ENCODE measurements around the gene BCAT1.
"Not testable (repeated sequence)": the region's sequence is repeated elsewhere in the genome, so short reads cannot be mapped to it uniquely, and the experiment has no call there.

BCAT1 gene

GRCh38 chr12:24956351-24956750 is 7.5 kb upstream of the BCAT1 start:
- not testable (repeated sequence) for H3K9me3 ChIP-seq (ENCODE audit: control insufficient read depth, low read length); H3K4me1 ChIP-seq (ENCODE audit: control insufficient read depth, insufficient read depth, low read length, poor library complexity, severe bottlenecking); H3K27ac ChIP-seq (ENCODE audit: low read depth, low read length, severe bottlenecking); H3K36me3 ChIP-seq (ENCODE audit: control insufficient read depth, insufficient read depth, low read length); H3K4me3 ChIP-seq (ENCODE audit: extremely low read depth, insufficient read depth, low read length, poor library complexity, severe bottlenecking)
- 83 to 100% methylated on average over 2 to 3 of the region's 6 CpGs for whole genome bisulfite sequencing, 2 experiments (ENCODE audit: insufficient coverage in 2 of 2)

- Histone ChIP-seq H3K36me3 (ENCODE audit: control insufficient read depth, insufficient read depth, low read length) (no peaks in the 10 kb centered on the region), H3K4me3 (ENCODE audit: extremely low read depth, insufficient read depth, low read length, poor library complexity, severe bottlenecking) (no peak overlapping the region), H3K4me1 (ENCODE audit: control insufficient read depth, insufficient read depth, low read length, poor library complexity, severe bottlenecking) (peaks cover 6% of the 10 kb centered on the region), H3K9me3 (ENCODE audit: control insufficient read depth, low read length) (no peaks in the 10 kb centered on the region), H3K27ac (ENCODE audit: low read depth, low read length, severe bottlenecking) (no peak overlapping the region)
- WGBS, 2 experiments (ENCODE audit: insufficient coverage in 2 of 2) = 76 to 97% methylated on average over 5 to 7 of the region's 18 CpGs
Observed at GRCh38 chr12:24955853-24956252, 7.0 kb upstream of the BCAT1 start.

GRCh38 chr12:24955389-24955788 is 6.5 kb upstream of the BCAT1 start:
- Histone ChIP-seq H3K4me3 (ENCODE audit: extremely low read depth, insufficient read depth, low read length, poor library complexity, severe bottlenecking) (no peak overlapping the region), H3K27ac (ENCODE audit: low read depth, low read length, severe bottlenecking) (no peak overlapping the region), H3K4me1 (ENCODE audit: control insufficient read depth, insufficient read depth, low read length, poor library complexity, severe bottlenecking) (peaks cover 6% of the 10 kb centered on the region), H3K9me3 (ENCODE audit: control insufficient read depth, low read length) (no peaks in the 10 kb centered on the region), H3K36me3 (ENCODE audit: control insufficient read depth, insufficient read depth, low read length) (no peaks in the 10 kb centered on the region)
- 83 to 100% methylated on average over 2 to 3 of the region's 3 CpGs for WGBS, 2 experiments (ENCODE audit: insufficient coverage in 2 of 2)

- Histone ChIP-seq H3K36me3 (ENCODE audit: control insufficient read depth, insufficient read depth, low read length) (no peaks in the 10 kb centered on the region), H3K27ac (ENCODE audit: low read depth, low read length, severe bottlenecking) (no peak overlapping the region), H3K4me1 (ENCODE audit: control insufficient read depth, insufficient read depth, low read length, poor library complexity, severe bottlenecking) (peaks cover 8% of the 10 kb centered on the region), H3K4me3 (ENCODE audit: extremely low read depth, insufficient read depth, low read length, poor library complexity, severe bottlenecking) (no peak overlapping the region), H3K9me3 (ENCODE audit: control insufficient read depth, low read length) (no peaks in the 10 kb centered on the region)
- WGBS, 2 experiments (ENCODE audit: insufficient coverage in 2 of 2) = 77 to 89% methylated on average over 3 of the region's 3 CpGs
Observed at GRCh38 chr12:24954261-24954660, 5.4 kb upstream of the BCAT1 start.

GRCh38 chr12:24952389-24952788 is 3.5 kb upstream of the BCAT1 start:
- 33% methylated on average over 1 of the region's 1 CpG; no CpG with 5 or more reads in 1 of the 2 experiments for WGBS, 2 experiments (ENCODE audit: insufficient coverage in 2 of 2)
- H3K9me3 ChIP-seq (ENCODE audit: control insufficient read depth, low read length) = no peaks in the 10 kb centered on the region
- no peak overlapping the region for H3K4me3 ChIP-seq (ENCODE audit: extremely low read depth, insufficient read depth, low read length, poor library complexity, severe bottlenecking)
- H3K27ac ChIP-seq (ENCODE audit: low read depth, low read length, severe bottlenecking) = no peak overlapping the region
- H3K4me1 ChIP-seq (ENCODE audit: control insufficient read depth, insufficient read depth, low read length, poor library complexity, severe bottlenecking) = peaks cover 8% of the 10 kb centered on the region
- no peaks in the 10 kb centered on the region for H3K36me3 ChIP-seq (ENCODE audit: control insufficient read depth, insufficient read depth, low read length)

GRCh38 chr12:24950231-24950834 is 1.4 kb upstream of the BCAT1 start:
- peaks cover 16% of the 10 kb centered on the region for H3K4me1 ChIP-seq (ENCODE audit: control insufficient read depth, insufficient read depth, low read length, poor library complexity, severe bottlenecking)
- peak overlapping the region; percentile 54 for H3K27ac ChIP-seq (ENCODE audit: low read depth, low read length, severe bottlenecking)
- H3K9me3 ChIP-seq (ENCODE audit: control insufficient read depth, low read length) = no peaks in the 10 kb centered on the region
- no peak overlapping the region for H3K4me3 ChIP-seq (ENCODE audit: extremely low read depth, insufficient read depth, low read length, poor library complexity, severe bottlenecking)
- WGBS, 2 experiments (ENCODE audit: insufficient coverage in 2 of 2) = 73 to 83% methylated on average over 2 to 3 of the region's 3 CpGs
- peaks cover 7% of the 10 kb centered on the region for H3K36me3 ChIP-seq (ENCODE audit: control insufficient read depth, insufficient read depth, low read length)

- Histone ChIP-seq H3K4me3 (ENCODE audit: extremely low read depth, insufficient read depth, low read length, poor library complexity, severe bottlenecking) (peak overlapping the region; percentile 89), H3K4me1 (ENCODE audit: control insufficient read depth, insufficient read depth, low read length, poor library complexity, severe bottlenecking) (peaks cover 16% of the 10 kb centered on the region), H3K36me3 (ENCODE audit: control insufficient read depth, insufficient read depth, low read length) (peaks cover 23% of the 10 kb centered on the region), H3K9me3 (ENCODE audit: control insufficient read depth, low read length) (no peaks in the 10 kb centered on the region), H3K27ac (ENCODE audit: low read depth, low read length, severe bottlenecking) (peak overlapping the region; percentile 95)
- WGBS, 2 experiments (ENCODE audit: insufficient coverage in 2 of 2) = 0% methylated on average over 8 to 12 of the region's 14 CpGs
Observed at GRCh38 chr12:24948420-24948756, 513 bp downstream of the BCAT1 start.

- WGBS, 2 experiments (ENCODE audit: insufficient coverage in 2 of 2) = 0% methylated on average over 3 to 6 of the region's 12 CpGs
Observed at GRCh38 chr12:24947541-24948419, 1.1 kb downstream of the BCAT1 start.

GRCh38 chr12:24945845-24946244 is 3.1 kb downstream of the BCAT1 start:
- Histone ChIP-seq H3K36me3 (ENCODE audit: control insufficient read depth, insufficient read depth, low read length) (peaks cover 28% of the 10 kb centered on the region), H3K4me1 (ENCODE audit: control insufficient read depth, insufficient read depth, low read length, poor library complexity, severe bottlenecking) (peaks cover 14% of the 10 kb centered on the region), H3K27ac (ENCODE audit: low read depth, low read length, severe bottlenecking) (no peak overlapping the region), H3K9me3 (ENCODE audit: control insufficient read depth, low read length) (no peaks in the 10 kb centered on the region), H3K4me3 (ENCODE audit: extremely low read depth, insufficient read depth, low read length, poor library complexity, severe bottlenecking) (peak overlapping the region; percentile 89)

More at GRCh38 chr12:24947541-24948419, 1.1 kb downstream of the BCAT1 start:
- Histone ChIP-seq H3K4me1 (ENCODE audit: control insufficient read depth, insufficient read depth, low read length, poor library complexity, severe bottlenecking) (peaks cover 16% of the 10 kb centered on the region), H3K27ac (ENCODE audit: low read depth, low read length, severe bottlenecking) (peak overlapping the region; percentile 95), H3K9me3 (ENCODE audit: control insufficient read depth, low read length) (no peaks in the 10 kb centered on the region), H3K4me3 (ENCODE audit: extremely low read depth, insufficient read depth, low read length, poor library complexity, severe bottlenecking) (peak overlapping the region; percentile 89), H3K36me3 (ENCODE audit: control insufficient read depth, insufficient read depth, low read length) (peaks cover 28% of the 10 kb centered on the region)

- H3K9me3 ChIP-seq (ENCODE audit: control insufficient read depth, low read length) = no peaks in the 10 kb centered on the region
- peaks cover 28% of the 10 kb centered on the region for H3K36me3 ChIP-seq (ENCODE audit: control insufficient read depth, insufficient read depth, low read length)
- peaks cover 14% of the 10 kb centered on the region for H3K4me1 ChIP-seq (ENCODE audit: control insufficient read depth, insufficient read depth, low read length, poor library complexity, severe bottlenecking)
- H3K27ac ChIP-seq (ENCODE audit: low read depth, low read length, severe bottlenecking) = no peak overlapping the region
- 100% methylated on average over 1 of the region's 1 CpG; no CpG with 5 or more reads in 1 of the 2 experiments for WGBS, 2 experiments (ENCODE audit: insufficient coverage in 2 of 2)
- no peak overlapping the region for H3K4me3 ChIP-seq (ENCODE audit: extremely low read depth, insufficient read depth, low read length, poor library complexity, severe bottlenecking)
Observed at GRCh38 chr12:24945039-24945438, 3.9 kb downstream of the BCAT1 start.

- no peak overlapping the region for H3K4me3 ChIP-seq (ENCODE audit: extremely low read depth, insufficient read depth, low read length, poor library complexity, severe bottlenecking)
- peaks cover 31% of the 10 kb centered on the region for H3K36me3 ChIP-seq (ENCODE audit: control insufficient read depth, insufficient read depth, low read length)
- H3K9me3 ChIP-seq (ENCODE audit: control insufficient read depth, low read length) = no peaks in the 10 kb centered on the region
- H3K27ac ChIP-seq (ENCODE audit: low read depth, low read length, severe bottlenecking) = no peak overlapping the region
- H3K4me1 ChIP-seq (ENCODE audit: control insufficient read depth, insufficient read depth, low read length, poor library complexity, severe bottlenecking) = peaks cover 13% of the 10 kb centered on the region
- WGBS, 2 experiments (ENCODE audit: insufficient coverage in 2 of 2) = no CpG with 5 or more reads among the region's 2 CpGs
Observed at GRCh38 chr12:24944601-24944975, 4.3 kb downstream of the BCAT1 start.

Measured in mesodermal cell (in vitro differentiated cells).